Stimulated activated CD8-positive, alpha-beta memory T cell treated with anti-CD3 and anti-CD28 coated beads, Interleukin-4, amount 100 ng/mL, for 4 hours (primary cell): ENCODE measurements around the gene ANKRD12.
A peak's percentile ranks its signal among the peaks of the same experiment; 100 is the strongest.

ENCODE experiments used
- DNase-seq, 2 donors: peaks; one replicate each; pipeline ENCODE4 v3.0.0-alpha.2; 2020; ENCODE audit warnings: low read depth in 2 of 2, low spot score in 1 of 2

ANKRD12 gene

GRCh38 chr18:9285604-9286003 is 149.0 kb downstream of the ANKRD12 start:
- DNase-seq: no peak

DNA sequence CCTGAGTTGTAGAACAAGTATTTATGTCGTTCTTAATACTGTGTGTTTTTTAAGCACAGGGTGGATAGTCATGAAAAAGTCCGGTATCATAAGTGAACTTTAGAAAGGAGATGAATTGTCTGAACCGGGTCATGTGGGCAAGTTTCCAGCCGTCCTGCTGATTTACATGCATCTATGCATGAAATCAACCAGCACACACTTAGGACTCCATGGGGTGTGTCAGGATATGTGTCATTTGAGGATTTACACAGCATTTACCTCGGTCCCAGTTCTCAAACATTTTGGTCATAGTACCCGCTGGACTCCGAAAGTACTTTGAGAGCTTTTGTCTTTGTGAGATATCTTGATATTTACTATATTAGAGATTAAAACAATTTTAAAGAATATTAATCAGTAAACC is 150.5 kb downstream of the ANKRD12 start:
- DNase-seq: no peak

GRCh38 chr18:9289698-9290097 is 153.1 kb downstream of the ANKRD12 start:
- no peak for DNase-seq

DNA sequence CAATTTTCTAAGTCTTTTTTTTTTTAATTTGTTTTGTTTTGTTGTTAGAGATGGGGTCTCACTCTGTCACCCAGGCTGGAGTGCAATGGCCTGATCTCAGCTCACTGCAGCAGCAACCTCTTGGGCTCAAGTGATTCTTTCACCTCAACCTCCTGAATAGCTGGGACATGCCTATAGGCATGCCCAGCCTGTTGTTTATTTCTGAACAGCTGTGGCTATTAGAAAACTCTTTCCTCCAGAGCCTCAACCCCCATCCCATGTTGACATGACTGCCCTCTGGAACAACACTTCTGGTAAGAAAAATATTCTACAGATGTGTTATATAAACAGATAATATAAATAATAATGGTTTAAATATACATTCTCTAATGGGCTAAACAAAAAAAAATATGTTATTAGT is 153.6 kb downstream of the ANKRD12 start:
- DNase-seq: no peak

GRCh38 chr18:9292047-9292446 is 155.5 kb downstream of the ANKRD12 start:
- no peak for DNase-seq

- DNase-seq: no peak
Measured at GRCh38 chr18:9293948-9294347, 157.4 kb downstream of the ANKRD12 start.

DNA sequence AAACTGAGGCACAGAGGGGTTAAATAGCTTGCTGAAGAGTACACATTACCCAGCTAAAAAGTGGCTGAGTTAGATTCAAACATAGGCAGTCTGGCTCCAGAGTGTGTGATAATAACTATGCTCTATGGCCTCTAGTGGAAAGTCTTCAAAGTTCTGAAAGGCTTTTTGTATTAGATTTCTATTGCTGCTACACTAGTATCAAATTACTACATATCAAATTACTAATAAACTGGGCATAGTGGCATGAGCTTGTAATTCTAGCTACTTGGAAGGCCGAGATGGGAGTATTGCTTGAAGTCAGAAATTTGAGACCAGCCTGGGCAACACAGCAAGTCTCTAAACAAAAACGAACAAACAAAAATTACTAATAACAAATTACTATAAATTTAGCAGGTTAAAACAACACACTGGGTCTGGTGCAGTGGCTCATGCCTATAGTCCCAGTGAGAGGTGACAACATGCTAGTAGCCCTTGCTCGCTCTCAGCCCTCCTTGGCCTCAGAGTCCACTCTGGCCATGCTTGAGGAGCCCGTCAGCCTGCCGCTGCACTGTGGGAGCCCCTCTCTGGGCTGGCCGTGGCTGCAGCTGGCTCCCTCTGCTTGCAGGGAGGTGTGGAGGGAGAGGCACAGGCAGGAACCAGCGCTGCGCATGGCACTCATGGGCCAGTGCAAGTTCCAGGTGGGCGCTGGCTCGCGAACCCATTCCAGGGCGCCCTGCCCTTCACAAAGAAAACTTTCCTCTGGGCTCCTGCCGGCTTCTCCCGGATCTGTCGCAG is 159.8 kb downstream of the ANKRD12 start:
- DNase-seq: no peak

DNA sequence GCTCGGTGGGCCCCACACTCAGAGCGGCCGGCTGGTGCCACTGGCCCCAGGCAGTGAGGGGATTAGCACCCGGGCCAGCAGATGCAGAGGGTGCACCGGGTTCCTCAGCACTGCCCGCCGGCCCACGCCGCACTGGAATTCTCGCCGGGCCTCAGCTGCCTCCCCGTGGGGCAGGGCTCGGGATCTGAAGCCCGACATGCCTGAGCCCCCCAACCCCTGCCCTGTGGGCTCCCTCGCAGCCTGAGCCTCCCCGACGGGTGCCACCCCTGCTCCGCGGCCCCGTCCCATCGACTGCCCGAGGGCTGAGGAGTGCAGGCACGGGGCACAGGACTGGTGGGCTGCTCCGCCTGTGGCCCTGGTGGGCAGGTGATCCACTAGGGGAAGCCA is 160.4 kb downstream of the ANKRD12 start:
- DNase-seq: no peak

- no peak for DNase-seq
Measured at GRCh38 chr18:9304388-9305070, 167.9 kb downstream of the ANKRD12 start.

GRCh38 chr18:9319333-9319732 is 182.8 kb downstream of the ANKRD12 start:
- no peak for DNase-seq

- no peak for DNase-seq
Measured at GRCh38 chr18:9321017-9321452, 184.5 kb downstream of the ANKRD12 start.

DNA sequence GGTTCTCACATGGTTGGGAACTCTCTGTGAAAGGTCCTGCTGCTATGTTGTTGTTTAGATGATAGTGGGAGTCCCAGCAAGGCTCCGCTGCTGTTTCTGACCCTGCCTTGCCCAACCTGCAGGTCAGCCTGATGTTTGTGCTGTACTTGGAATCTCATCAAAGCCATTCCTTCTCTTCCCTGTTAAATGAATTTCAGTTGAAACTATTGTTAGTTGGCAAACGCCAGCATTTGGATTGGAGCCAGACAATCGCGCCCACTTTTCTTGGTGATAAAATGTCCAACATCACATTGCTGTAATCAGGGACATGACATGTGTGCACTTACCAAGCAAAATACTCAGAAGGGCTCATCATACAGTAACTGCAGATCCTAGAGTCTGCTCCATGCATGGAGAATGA is 185.2 kb downstream of the ANKRD12 start:
- no peak for DNase-seq

- DNase-seq: no peak
Measured at GRCh38 chr18:9322744-9323143, 186.2 kb downstream of the ANKRD12 start.

DNA sequence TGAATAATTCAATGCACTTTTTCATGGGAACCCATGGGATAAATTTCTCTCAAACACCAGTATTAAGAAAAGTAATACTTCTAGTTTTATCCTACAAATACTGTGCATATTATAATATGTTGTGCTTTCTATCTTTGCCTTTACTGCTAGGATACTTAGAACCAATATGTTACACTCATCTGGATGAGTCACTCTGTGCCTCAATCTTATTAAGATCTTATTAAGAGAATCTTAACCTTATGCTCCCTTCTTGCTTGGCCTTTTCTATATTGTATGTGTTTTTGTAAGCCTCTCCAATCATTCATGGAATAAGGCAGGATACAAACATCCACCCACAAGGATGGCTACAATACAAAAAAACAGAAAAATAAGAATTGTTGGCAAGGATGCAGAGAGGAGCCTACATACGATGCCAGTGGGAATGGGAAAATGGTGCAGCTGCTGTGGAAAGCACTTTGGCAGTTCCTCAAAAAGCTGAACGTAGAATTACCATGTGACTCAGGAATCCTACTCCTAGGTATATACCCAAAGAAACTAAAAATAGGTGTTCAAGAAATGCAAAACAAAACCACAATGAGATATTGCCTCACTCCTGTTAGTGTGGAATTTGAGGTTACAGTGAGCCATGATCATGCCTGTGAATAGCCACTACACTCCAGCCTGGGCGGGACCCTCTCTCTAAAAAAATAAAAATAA is 187.3 kb downstream of the ANKRD12 start:
- DNase-seq: no peak

DNA sequence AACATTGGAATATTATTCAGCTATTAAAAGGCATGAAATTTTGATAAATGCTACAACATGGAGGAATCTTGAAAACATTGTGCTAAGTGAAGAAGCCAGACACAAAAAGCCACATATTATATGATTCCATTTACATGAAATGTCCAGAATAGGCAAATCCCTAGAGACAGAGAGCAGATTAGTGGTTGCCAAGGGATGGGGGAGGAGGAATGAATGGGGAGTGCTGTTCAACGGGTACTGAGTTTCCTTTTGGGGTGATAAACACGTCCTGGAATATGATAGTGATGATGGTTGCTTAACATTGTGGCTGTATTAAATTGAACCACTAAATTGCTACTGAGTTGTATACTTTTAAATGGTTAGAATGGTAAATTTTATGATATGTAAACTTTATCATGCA is 189.1 kb downstream of the ANKRD12 start:
- DNase-seq: no peak

DNA sequence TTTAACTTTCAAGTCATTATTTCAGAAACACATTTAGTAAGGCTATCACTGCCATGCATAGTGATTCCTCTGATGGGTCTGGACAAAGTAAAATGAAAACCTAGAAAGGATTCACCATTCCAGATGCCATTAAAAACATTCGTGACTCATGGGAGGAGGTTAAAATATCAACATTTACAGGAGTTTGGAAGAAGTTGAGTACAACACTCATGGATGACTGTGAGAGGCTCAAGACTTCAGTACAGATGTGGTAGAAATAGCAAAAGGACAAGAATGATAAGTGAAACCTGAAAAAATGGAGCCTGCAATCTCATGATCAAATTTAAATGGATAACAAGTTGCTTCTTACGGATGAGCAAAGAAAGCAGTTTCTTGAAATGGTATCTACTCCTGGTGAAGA is 192.2 kb downstream of the ANKRD12 start:
- DNase-seq: no peak

DNA sequence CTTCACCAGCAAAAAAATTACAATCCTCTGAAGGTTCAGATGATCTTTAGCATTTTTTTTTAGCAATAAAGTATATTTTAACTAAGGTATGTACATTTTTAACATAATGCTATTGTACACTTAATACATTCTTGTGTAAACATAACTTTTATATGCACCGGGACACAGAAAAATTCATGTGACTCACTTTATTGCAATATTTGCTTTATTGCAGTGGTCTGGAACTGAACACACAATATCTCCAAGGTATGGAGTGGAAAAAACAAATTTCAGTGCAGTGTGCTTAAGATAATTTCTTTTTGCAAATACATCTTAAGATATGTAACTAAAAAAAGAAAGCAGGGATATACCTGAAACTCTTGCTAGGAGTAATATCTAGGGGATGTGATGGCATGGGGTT is 192.9 kb downstream of the ANKRD12 start:
- no peak for DNase-seq

GRCh38 chr18:9330419-9330818 is 193.8 kb downstream of the ANKRD12 start:
- no peak for DNase-seq

DNA sequence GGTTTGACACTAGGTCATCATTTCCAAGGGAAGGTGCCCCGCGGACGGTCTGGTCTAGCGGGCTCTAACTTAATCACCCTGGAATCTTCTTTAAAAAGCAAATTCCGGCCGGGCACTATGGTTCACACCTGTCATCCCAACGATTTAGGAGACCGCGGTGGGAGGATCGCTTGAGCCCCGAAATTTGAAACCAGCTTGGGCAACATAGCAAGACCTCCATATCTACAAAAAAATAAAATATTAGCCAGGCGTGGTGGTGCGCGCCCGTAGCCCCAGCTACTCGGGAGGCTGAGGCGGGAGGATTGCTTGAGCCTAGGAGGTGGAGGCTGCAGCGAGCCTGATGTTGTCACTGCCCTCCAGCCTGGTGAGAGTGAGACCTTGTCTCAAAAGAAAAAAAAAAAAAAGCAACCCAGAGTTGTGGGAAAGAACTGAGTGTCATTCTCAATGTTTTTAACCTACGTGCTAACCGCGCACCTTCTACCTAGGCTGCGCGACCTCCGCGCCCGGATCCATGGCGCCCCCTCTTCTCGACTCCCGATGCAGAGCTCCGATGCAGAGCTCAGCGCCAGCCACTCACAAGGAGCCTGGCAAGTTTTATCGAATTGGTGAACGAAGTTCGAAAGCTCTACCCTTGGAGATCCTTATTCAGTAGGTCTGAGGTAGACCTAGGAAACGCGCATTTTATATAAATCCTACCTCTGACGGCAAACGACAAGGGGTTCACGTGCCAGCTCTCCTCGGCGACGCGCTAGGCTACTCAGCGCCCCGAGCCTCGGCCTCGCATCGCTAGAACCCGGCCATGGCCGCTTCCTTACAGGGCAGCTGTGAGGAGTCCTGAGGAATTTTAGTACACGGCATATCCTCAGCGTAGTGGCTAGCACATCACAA is 197.1 kb downstream of the ANKRD12 start:
- peak in 1 of 2 donors; percentile 1 for DNase-seq

DNA sequence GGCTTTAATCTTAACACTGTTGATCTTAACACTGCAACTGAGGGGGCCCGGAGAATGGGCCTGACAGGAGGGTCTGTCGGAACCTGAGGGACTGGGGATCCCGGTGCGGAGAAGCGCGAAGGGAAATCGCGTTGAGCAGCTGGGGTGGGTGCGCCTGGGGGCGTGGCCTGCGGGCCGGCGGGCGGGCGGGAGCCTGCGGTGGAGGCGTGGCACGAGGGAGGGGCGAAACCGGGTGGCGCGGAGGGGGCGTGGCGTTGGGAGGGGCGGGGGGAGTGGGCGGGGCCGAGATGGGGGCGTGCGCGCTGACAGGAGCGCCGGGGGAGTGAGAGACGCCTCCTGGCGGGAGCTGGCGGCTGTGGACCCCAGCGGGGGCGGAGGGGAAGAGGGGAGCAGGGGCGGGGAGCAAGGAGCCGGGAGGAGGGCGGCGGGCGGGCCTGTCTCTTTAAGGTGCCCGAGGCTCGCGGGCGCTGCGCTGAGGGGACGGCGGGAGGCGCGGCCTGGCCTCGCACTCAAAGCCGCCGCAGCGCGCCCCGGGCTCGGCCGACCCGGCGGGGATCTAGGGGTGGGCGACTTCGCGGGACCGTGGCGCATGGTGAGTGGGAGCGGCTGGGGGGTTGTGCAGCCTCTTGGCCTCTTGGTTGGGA is 197.9 kb downstream of the ANKRD12 start, which contains the start of gene TWSG1:
TWSG1 (plus strand) TSS at position 445 of the 644 bp plus-strand sequence. CDS start 2,457 bp downstream, outside the sequence.
- peak; percentile 82 to 89 for DNase-seq
